H1 (cell line): ENCODE data around the gene DNAH1. TPM values are rescaled to one million over a fixed set of nuclear protein-coding genes. Genes with fewer than 3 reads are reported as not detected.

Experiments
- BCL11A ChIP-seq, 2 experiments: IDR thresholded peaks; one replicate each; pipeline ENCODE4 v1.6.1; 2011; ENCODE audit warnings: low read depth in 2 of 2, low read length in 2 of 2, mild to moderate bottlenecking in 2 of 2
- EP300 ChIP-seq, 2 experiments: IDR thresholded peaks; 1 replicate in 1 of 2; 2 replicates in 1 of 2; pipeline ENCODE4 v1.6.1; 2011 to 2012; ENCODE audit warnings: low read depth in 2 of 2, low read length in 2 of 2, mild to moderate bottlenecking in 2 of 2, borderline replicate concordance in 1 of 2, inconsistent platforms in 1 of 2, moderate library complexity in 1 of 2
- GABPA ChIP-seq: IDR thresholded peaks from 2 replicates; pipeline ENCODE4 v1.6.1; 2011; ENCODE audit warnings: mild to moderate bottlenecking, low read length, moderate library complexity, borderline replicate concordance; ENCODE audit not compliant: insufficient read depth
- polyA plus RNA-seq, 7 experiments: library from polyadenylated mRNA; depleted of rRNA in 3 of 7; stranded (reverse) in 5 of 7; unstranded in 2 of 7; fragments of >200 nt in 5 of 7; fragments of 200-250 nt in 2 of 7; gene quantifications; 1 replicate in 5 of 7; 2 replicates in 1 of 7; 4 replicates in 1 of 7; pipeline versions ENCODE4 v1.2.1 to v1.2.3, GENCODE V29; 2011 to 2013; ENCODE audit warnings: missing spikeins in 2 of 7, mixed read lengths in 2 of 7
- total RNA-seq: library from RNA; stranded (reverse); fragmentation: NEBNext Ultra II Directional; extraction: Animal tissue kit (Norgen Biotek cat#: 25700); gene quantifications from 2 replicates; pipeline ENCODE4 v1.2.1, GENCODE V29; 2021

DNAH1 gene
- total and polyA plus RNA-seq, 2 of the 8 experiments (the other 6 are each of a cell fraction or from before 2014, with no cell fraction given): 1.0 to 1.5 TPM

DNA sequence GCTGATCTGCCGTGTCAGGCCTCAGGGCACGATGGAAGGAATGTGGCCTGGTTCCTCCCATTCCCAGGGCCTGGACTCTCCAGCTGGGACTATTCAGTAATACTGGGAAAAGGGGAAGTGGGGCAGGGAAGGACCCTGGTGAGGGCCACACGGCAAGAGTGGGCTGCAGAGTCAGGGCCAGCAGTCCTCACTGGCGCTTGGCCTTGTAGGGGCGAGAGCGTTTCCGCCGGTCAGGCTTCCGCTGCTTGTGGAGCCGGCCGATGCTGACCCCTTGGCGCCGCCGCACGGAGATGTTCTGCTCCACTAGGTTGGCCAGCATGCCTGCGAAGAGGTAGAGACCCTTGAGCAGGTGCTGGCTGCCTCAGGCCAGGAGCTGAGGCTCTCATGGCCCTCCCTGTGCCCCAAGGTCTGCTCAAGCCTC lies 86.0 kb downstream of the DNAH1 start (continued):
- TF ChIP-seq GABPA: no peak
- TF ChIP-seq BCL11A (IDR thresholded peaks at IDR 0.05; ENCODE audit: low read depth in 2 of 2, low read length in 2 of 2): no peak
- no peak for TF ChIP-seq EP300 (IDR thresholded peaks at IDR 0.05; ENCODE audit: borderline replicate concordance in 1 of 2, low read depth in 2 of 2, low read length in 2 of 2)
